NCI-H1417 (cell line): ENCODE results near the gene SMYD3.

Experiments
- DNase-seq, 3 experiments: peaks; one replicate each; lab custom pipeline; 2025; lab: John Stamatoyannopoulos, UW

The SMYD3 gene

GRCh38 chr1:246462986-246463385 lies 44.1 kb downstream of the SMYD3 start:
- no peak for DNase-seq

- DNase-seq, result no peak
Observed at GRCh38 chr1:246460406-246460805, 46.7 kb downstream of the SMYD3 start.

GRCh38 chr1:246459221-246459620 lies 47.9 kb downstream of the SMYD3 start:
- no peak for DNase-seq

- DNase-seq, result peak in 1 of 3 experiments; percentile 38
Observed at GRCh38 chr1:246455476-246455875, 51.6 kb downstream of the SMYD3 start.

- no peak for DNase-seq
Observed at GRCh38 chr1:246454655-246455054, 52.4 kb downstream of the SMYD3 start.

- peak in 2 of 3 experiments; percentile 1 to 75 for DNase-seq
Observed at GRCh38 chr1:246450611-246451251, 56.3 kb downstream of the SMYD3 start.

- no peak for DNase-seq
Observed at GRCh38 chr1:246448373-246448772, 58.7 kb downstream of the SMYD3 start.

- DNase-seq, result peak in 1 of 3 experiments; percentile 30
Observed at GRCh38 chr1:246447501-246447900, 59.6 kb downstream of the SMYD3 start.

GRCh38 chr1:246445503-246445902 lies 61.6 kb downstream of the SMYD3 start:
- no peak for DNase-seq

GRCh38 chr1:246444617-246445016 lies 62.5 kb downstream of the SMYD3 start:
- no peak for DNase-seq

GRCh38 chr1:246437961-246438360 lies 69.1 kb downstream of the SMYD3 start:
- DNase-seq, result no peak

- no peak for DNase-seq
Observed at GRCh38 chr1:246435421-246436041, 71.5 kb downstream of the SMYD3 start.

GRCh38 chr1:246434335-246434734 lies 72.7 kb downstream of the SMYD3 start:
- DNase-seq, result no peak

GRCh38 chr1:246428542-246429308 lies 78.4 kb downstream of the SMYD3 start:
- DNase-seq, result no peak

GRCh38 chr1:246427611-246428010 lies 79.5 kb downstream of the SMYD3 start:
- no peak for DNase-seq

- DNase-seq, result no peak
Observed at GRCh38 chr1:246425895-246426294, 81.2 kb downstream of the SMYD3 start.

GRCh38 chr1:246425139-246425794 lies 81.8 kb downstream of the SMYD3 start:
- DNase-seq, result no peak

- no peak for DNase-seq
Observed at GRCh38 chr1:246420300-246420699, 86.8 kb downstream of the SMYD3 start.

- no peak for DNase-seq
Observed at GRCh38 chr1:246418565-246419312, 88.3 kb downstream of the SMYD3 start.

GRCh38 chr1:246417813-246418564 lies 89.1 kb downstream of the SMYD3 start:
- no peak for DNase-seq

GRCh38 chr1:246417152-246417812 lies 89.8 kb downstream of the SMYD3 start:
- DNase-seq, result no peak
